Left lobe of liver (tissue), 2 donors: ENCODE measurements around the gene MAML3. TPM values are rescaled to one million over a fixed set of nuclear protein-coding genes. Genes with fewer than 3 reads are reported as not detected.

ENCODE experiments used
- ATAC-seq: fragments of 200-7000 bp; cut with Tn5 transposase; one replicate; pipeline ENCODE4 v1.9.1; 2020; ENCODE audit warnings: mild to moderate bottlenecking, moderate library complexity
- DNase-seq: peaks from one replicate; pipeline ENCODE4 v3.0.0-alpha.2; 2020; ENCODE audit warnings: low spot score
- total RNA-seq: library from RNA; stranded (reverse); gene quantifications from one replicate; pipeline ENCODE4 v1.2.1, GENCODE V29; 2021
- donor health status: DM: no; HTN: no; CAD: no; lungs with moderate emphysema.
- donor health status: DM: no; HTN: yes; CAD: no.

The MAML3 gene
- total RNA-seq, 1 donor from 2014 or later = 8.4 TPM

DNA sequence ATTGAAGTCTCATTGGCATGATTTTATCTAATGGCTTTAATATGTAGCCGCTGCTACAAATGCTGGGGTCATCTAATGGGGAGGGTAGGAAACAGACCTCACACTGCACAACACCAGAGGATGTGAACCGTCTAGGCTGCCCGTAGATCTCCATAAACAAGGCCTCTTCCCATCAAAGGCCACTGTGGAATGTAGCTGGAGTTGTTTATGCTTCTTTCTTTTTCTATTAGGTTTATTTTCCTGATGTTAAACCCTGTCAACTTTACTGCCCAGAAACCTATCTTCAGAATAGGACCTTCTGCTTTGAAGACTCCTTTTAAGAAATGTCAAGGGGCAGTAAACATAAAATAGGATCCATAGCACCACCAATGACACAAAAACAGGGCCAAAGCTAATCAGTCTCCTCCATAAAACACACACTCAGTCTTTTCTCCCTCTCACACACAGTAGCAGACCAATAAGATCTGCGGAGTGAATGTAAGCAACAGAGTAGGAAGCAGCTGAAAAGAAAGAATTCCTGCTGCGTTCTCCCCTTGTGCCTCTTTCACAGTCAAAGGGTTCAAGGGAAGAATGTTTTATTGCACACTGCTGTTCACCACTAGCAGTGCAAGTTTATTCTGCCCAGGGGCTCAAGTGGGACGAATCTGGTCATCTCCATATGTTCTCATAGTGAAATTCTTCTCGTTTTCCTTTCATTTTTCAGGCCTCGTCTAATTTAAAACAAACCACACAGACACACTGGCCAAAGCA is 72.2 kb downstream of the MAML3 start:
- ATAC-seq (peak; percentile 23), DNase-seq (no peak)

DNA sequence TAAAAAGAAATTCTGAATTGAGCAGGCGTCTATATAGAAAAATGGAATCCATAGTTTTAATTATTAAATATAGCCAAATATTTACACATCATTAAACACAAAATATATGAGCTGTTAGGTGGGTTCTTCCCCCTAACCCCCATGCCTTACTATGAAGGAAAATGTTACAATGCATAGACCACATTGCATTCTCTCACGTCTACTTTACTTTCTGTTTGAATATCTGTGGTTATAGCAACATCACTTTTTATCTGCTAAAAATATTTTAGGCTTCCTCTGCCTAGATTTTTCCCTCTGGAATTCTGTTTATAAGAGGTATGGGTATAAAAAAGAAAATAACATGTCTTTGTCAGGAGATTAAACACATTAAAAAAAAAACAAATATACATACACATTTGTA is 73.1 kb downstream of the MAML3 start:
- no peak for ATAC-seq

DNA sequence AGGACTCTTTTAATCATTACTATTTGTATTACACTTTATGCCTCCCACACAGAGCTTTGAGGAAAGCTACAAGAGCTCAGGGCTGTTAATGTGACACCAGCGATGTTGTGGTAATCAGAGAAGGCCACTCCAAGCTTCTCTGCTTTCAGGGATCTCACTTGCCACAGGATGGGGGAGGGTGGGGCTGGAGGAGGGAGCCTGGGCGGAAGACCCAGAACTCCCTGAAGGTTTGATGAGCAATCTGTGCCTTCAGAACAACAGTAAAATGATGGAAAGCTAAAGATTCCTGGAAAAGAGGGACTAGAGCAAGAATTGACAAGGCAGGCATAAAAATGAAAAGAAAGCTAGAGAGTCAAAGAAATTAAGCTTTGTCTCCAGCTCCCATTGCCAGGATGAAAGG is 75.6 kb downstream of the MAML3 start:
- ATAC-seq (no peak), DNase-seq (no peak)

More for the DNA sequence above, 73.1 kb downstream of the MAML3 start:
- no peak for DNase-seq

DNA sequence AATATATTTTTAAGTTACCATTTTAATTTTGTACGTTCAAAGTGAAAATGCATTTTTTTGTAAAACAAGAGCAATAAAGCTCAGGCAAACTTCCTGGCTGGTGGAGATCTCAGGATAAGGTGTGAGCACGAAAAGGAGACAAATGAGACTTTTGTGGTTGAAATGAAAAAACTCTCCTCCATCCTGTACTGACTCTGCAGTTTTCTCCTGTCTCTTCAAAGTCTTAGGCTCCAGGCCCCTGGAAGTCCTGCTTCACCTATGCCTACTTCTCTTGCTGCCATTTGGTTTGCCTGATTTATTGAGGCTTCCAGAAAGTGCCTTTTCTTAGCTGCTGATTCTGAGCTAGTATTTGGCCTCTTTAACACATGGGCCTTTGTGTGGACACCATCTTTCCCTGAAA is 77.7 kb downstream of the MAML3 start:
- DNase-seq = no peak
- ATAC-seq = no peak

DNA sequence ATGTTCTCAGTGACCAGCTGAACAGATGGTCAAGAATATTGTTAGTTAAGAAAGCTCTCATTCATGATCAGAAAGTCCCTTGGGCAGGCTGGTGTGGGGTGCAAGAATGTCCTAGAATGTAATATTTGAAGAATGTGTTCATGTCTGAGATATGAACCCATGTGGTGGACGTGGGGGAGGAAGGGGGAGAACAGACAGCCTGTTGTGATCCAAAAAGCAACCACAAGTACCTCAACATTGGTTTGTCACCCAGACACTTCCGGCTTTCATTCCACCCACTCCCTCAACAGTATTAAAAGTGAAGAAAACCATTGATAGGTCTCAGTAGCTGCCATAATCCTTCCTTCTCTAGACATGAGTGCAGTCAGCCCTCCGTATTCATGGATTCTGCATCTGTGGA is 82.2 kb downstream of the MAML3 start:
- DNase-seq (no peak), ATAC-seq (no peak)

DNA sequence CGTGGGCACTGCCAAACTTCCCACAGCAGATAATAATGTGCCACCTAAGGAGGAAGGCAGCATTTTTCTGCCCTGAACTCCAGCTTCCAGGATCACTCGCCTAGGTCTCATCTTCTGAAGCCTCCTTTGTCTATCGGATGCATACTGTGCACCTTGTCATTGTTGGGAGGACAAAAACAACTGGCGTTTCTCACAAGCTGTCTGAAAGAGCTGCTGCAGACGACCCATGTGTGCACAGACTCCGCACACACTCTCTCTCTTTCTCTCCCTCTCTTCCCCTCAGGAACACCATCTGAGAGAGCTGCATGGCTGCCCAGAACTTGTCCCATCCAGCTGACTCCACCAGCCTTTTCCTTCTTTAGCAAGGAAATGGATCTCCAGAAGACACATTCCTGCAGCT is 83.0 kb downstream of the MAML3 start:
- no peak for ATAC-seq
- no peak for DNase-seq

DNA sequence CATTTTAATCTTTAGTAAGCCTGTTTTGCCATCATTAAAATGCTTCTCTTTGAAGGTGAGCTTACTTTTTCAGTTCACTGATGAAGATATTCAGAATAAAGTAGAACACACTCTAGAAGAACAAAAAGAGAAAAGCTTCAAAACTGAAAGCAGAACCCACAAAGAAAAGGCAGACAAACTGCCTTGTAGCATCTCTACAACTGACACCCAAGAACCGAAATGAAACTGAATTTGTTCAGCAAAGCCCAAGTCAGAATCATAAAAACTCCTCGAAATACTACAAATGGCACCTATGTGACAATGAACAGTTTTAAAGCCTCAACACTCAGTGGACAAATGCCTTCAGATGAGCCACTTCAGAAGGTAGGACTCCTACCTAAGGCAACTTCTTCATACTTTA is 83.6 kb downstream of the MAML3 start:
- DNase-seq = no peak
- no peak for ATAC-seq

DNA sequence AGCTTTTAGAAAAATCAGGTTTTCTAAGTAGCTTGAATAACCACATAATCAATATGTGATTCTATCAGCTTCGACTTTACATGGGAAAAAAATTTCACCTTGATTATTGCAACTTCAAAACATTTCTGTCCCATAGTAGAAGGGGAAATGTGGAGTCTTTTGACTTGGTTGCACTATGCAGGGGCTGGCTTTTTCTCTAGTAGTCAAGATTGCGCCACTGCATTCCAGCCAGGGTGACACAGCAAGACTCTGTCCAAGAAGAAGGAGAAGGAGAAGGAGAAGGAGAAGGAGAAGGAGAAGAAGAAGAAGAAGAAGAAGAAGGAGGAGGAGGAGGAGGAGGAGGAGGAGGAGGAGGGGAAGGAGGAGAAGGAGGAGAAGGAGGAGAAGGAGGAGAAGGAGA is 84.9 kb downstream of the MAML3 start:
- DNase-seq = no peak
- no peak for ATAC-seq

DNA sequence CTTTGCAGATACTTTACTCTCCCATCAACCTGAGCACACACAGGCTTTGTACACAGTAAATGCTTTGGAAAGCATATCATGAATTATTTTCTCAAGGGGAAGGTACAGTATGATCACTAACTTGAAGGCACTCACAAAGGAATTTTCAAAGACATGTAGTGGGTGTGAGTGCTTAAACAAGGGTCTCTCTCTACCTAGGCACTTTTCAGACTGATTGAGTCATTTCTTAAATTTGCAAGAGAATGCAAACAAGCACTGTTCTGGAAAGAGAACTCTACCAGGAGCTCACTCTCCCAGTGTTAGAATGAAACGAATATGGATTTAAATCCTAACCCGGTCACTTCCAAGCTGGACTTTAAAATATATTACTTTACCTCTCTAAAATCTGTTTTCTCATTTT is 85.7 kb downstream of the MAML3 start:
- DNase-seq (no peak), ATAC-seq (no peak)

DNA sequence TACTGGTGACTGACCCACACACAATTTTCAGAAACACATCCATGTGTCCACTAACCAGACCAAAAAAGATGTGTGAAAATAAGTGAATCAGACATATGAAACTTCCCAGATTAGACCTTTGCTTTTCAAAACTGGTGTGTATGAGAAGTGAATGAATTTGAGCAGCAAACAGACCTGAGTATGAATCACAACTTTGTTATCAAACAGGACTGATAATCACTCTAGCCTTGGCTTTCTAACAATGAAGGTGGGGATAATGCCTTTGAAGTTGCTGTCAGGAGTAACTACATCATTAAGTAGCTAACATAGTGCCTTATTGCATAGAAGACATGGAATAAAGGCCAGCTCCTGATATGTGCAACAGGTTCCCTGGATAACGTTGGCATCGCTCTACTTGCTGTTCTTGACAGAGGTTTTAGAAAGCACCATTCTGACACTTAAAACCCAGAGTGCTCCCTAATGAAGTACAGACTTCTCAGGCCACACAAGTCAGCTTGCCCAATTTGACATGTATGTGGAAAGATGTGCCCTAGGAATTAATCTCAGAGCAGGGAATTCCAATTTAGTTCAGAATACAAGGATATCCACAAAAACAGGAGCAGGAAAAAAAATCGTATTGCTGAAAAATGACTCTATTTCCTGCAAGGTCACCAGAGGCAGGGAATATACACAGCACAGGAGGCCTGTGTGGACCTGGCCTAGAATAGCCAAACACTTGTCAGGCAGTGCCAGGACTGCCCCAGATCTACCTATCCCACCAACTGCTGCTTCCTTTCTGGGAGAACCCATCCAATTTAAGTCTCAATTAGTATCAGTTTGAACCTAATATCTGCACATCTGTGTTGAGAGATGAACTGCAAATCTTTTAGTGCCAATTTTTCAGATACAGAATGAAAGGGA is 87.7 kb downstream of the MAML3 start:
- DNase-seq (no peak), ATAC-seq (peak; percentile 25)

DNA sequence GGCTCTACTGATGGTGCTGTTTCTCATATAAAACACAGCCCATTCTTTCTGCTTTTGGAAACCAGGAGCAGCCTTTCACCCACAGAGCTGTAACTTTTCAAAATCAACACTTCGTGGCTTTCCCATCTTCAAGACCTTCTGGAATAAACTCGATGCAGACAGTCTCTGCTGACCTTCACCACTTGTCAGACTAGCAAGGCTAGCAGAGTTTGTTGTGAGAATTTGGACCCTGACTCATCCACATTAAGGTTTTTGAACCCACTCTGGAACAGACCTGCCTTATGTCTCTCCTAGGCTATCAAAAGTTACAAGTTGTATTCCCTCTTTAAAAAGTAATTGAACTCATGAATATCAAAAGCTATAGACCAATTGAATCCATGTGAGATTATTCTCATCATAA is 88.6 kb downstream of the MAML3 start:
- DNase-seq (no peak), ATAC-seq (no peak)

DNA sequence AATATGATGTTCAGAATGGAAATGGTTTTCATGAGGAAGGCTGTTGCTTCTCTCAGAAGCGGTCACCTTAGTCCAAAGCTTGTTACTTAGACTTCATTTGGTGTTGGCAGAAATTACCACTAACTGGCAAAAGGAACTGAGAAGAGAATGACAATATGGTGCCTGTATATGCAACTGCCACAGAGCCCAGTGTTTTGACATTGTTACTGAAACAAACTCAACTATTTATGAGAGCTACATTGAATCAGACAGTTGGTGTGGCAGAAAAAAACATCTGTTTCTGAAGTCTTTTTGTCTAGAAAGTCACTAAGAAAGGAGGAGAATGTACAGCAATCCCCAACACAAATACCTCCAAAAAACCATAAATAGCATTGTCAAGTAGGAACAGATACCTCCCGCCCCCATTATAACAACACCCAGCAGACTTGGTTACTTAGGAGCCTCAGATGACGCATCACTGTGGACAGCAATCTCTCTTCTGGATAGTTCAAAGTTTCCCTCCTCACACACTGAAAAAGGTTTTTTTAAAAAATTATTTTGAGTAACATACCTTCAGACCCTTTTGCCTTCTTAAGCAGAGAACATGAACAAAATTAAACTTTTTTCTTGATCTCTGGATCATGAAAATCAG is 92.2 kb downstream of the MAML3 start:
- ATAC-seq (peak; percentile 25), DNase-seq (no peak)

DNA sequence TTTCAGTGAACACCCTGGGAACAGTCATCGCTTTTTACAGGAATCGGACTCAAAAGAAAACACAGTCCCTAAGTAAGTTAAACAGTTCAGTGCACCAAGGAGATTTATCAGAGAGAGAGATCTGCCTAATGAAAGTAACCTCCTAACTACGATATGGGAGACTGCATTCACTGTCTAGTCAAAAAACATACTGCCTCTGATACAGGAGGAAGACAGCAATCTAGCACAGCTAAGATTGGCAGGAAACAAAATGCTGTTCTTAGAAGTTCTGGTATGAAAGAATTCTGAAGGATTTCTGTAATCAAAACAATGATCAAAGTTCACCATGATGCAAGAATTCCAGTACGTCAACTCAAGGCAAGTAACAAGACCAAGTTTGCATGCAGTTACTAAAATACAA is 92.8 kb downstream of the MAML3 start:
- ATAC-seq = peak; percentile 70

DNA sequence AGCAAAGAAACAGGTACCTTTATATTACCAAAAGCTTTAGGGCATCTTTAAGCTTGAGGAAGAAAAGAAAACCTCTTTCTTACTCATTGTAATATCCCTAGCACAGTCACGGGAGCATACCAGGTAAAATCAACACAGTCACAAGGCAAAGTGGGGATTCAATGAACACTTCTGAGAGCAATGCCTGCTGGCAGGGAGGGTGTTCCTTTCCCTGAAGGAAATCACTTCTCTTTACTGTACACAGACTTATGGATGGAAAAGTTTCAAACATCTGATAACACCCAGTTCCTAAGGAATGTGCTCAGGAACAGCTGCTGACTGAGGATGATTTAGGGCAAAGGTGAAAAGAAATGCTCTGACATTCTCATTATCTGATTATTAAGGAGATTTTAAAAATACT is 94.8 kb downstream of the MAML3 start:
- ATAC-seq = no peak

More for the DNA sequence above, 92.8 kb downstream of the MAML3 start:
- no peak for DNase-seq

DNA sequence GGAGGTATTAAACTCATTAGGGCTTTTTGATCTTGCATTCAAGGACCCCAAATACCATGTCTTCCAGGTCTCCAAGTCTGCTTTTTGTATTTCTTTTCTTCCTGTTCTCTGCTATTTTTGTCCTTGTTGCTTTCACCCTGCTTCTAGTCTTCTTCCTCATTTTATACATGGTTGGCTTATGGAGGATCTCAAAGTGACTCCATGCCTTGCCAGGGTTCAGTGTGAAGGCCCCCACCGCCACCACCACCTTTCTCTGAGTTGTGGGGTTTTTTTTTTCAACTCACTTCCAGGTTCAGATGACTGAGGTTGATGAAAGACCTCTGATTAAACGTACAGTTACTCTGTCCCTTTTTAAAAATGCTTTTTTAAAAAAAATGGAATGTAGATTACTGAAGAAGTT is 96.3 kb downstream of the MAML3 start:
- ATAC-seq = no peak
- DNase-seq = no peak

More for the DNA sequence above, 94.8 kb downstream of the MAML3 start:
- DNase-seq = no peak

DNA sequence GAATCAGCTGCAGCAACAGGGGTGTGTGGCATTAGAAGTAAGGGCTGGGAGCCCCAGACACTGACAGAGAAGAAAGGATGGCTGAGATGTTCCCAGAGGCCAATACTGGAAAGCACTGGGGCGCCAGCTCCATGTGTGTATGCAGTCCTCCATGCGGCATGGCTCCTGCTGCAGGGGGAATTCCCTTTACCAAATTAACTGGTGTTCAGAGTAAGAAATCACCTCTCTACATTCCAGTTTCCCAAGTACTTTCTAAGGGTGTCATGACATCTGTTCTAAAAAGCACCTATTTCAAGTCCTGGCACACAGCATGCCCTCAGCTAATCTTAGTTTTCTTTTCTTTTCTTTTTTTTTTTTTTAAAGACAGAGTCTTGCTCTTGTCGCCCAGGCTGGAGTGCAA is 98.0 kb downstream of the MAML3 start:
- ATAC-seq = no peak
- no peak for DNase-seq

DNA sequence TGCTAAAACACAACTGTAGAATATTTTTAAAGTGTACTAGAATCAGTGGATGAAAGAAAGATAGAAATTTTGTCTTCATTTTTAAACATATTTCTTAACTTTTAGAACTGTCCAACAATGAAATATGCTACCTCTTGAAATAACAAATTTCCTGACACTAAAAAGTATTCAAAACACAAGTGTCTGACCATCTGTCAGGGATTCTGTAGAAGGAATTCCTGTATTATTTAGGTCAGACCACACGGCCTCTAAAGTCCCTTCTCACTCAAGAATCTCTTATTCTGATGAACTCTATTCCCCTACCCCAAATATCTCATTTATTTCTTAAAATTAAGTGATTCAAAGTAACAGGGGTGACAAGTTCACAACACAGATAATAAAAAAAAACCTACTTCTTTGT is 99.1 kb downstream of the MAML3 start:
- DNase-seq = no peak
- ATAC-seq = no peak

DNA sequence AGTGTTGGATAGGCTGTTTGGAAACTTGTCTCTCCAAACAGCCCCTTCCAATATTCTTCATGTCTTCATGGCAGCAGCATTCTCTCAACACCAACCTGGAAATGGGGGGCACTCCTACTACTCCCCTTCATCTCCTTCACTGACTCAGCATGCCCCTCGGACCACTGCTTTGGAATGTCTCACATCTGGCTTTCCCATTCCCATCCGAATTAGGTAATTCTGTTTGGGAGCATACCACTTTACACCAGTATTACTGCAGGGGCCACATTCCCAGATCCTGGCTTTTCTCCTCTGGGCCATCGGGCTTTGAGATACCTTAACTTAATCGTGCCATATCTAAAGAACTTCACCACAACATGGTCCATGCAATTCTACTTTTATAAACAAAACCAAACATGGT is 100.8 kb downstream of the MAML3 start:
- DNase-seq (no peak), ATAC-seq (no peak)

DNA sequence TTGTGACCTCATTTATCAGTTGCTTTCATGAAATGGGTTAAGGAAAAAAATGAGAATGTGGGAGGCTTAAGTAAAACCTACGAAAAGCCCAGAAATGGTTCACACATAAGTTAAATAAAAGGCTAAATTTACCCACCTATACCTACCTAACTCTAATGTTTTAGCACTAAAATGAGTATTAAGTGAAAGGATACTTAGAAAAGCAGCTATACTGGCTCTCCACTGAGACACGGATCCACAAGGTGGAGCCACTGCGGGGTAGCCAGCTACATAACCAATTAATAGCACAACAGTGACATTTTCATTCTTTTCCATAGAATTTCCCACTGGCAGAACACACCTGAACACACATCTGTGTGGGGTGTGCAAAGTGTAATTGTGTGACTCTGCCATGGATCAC is 101.9 kb downstream of the MAML3 start:
- no peak for DNase-seq
- peak; percentile 69 for ATAC-seq

DNA sequence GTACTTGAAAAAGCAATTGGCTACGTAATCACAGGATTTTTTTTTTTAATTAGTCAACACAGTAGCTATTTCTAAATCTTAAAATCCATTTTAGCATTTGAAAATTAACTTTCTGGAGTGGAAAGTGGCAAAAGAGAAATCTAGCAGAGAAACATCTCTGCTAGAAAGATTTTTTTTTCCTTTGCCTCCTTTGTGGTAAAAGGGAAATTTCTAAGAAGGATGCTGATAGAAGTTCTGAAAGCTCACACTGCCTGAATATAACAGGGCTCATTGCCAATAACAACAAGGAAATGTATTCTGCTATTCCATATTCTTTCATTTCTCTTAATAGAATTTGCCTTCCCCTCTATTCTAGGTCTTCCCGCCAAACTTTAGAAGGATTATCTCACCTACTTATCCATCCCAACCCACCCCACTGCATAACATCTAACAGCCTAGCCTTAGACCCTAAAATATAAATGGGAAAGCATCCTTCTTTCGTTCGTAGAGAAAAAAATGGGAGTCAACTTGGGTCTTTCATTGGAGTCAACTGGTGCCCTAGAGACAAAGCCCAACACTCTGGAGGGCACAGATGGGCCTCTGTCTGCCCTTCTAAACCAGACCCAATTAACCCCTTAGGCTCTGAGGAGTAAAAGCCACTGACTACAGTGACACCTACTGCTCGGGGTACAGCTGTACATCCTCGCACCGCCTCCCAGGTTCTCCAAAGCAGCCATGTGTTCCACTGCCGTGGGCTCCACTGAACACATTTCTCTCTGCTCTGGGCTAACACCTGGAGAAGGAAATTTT is 103.9 kb downstream of the MAML3 start:
- ATAC-seq = no peak
- DNase-seq = no peak
